Trophoblast cell (in vitro differentiated cells and primary cell): Measurements from ENCODE around the gene COMMD4. TPM values are rescaled to one million over a fixed set of nuclear protein-coding genes. Genes with fewer than 3 reads are reported as not detected.
"Not testable (repeated sequence)": the region's sequence is repeated elsewhere in the genome, so short reads cannot be mapped to it uniquely, and the experiment has no call there.

ENCODE experiments used
- DNase-seq, 2 donors: peaks; one replicate each; pipeline ENCODE4 v3.0.0-alpha.2; 2016
- H2AFZ ChIP-seq: 2 replicates; pipeline ENCODE4 v1.6.1; 2013; ENCODE audit warnings: low read length, moderate library complexity, mild to moderate bottlenecking; ENCODE audit not compliant: insufficient read depth, poor library complexity
- H2AK5ac ChIP-seq: 2 replicates; pipeline ENCODE4 v1.6.1; 2013; ENCODE audit warnings: mild to moderate bottlenecking, low read length
- H2BK120ac ChIP-seq: 2 replicates; pipeline ENCODE4 v1.6.1; 2013; ENCODE audit warnings: low read length, mild to moderate bottlenecking, moderate library complexity; ENCODE audit not compliant: insufficient read depth, poor library complexity
- H2BK12ac ChIP-seq: 2 replicates; pipeline ENCODE4 v1.6.1; 2013; ENCODE audit warnings: mild to moderate bottlenecking, low read length, moderate library complexity
- H2BK5ac ChIP-seq: 2 replicates; pipeline ENCODE4 v1.6.1; 2013; ENCODE audit warnings: low read length, low read depth, moderate library complexity, mild to moderate bottlenecking; ENCODE audit not compliant: poor library complexity
- H3K14ac ChIP-seq: 2 replicates; pipeline ENCODE4 v1.6.1; 2013; ENCODE audit warnings: mild to moderate bottlenecking, low read length
- H3K18ac ChIP-seq: 2 replicates; pipeline ENCODE4 v1.6.1; 2013; ENCODE audit warnings: mild to moderate bottlenecking, low read length
- H3K23ac ChIP-seq: 2 replicates; pipeline ENCODE4 v1.6.1; 2013; ENCODE audit warnings: low read length
- H3K27ac ChIP-seq: 2 replicates; pipeline ENCODE4 v1.5.1; 2013; ENCODE audit warnings: low read depth, mild to moderate bottlenecking, inconsistent platforms, low read length, moderate library complexity
- H3K27me3 ChIP-seq: 2 replicates; pipeline ENCODE4 v1.6.1; 2013; ENCODE audit warnings: inconsistent platforms, mild to moderate bottlenecking, low read length, moderate library complexity; ENCODE audit not compliant: insufficient read depth
- H3K36me3 ChIP-seq, 2 experiments: 1 replicate in 1 of 2; 2 replicates in 1 of 2; pipeline ENCODE4 v1.6.1; 2013; ENCODE audit warnings: low read length in 2 of 2, mild to moderate bottlenecking in 2 of 2, moderate library complexity in 1 of 2; ENCODE audit not compliant: insufficient read depth in 2 of 2, control insufficient read depth in 1 of 2
- H3K4ac ChIP-seq: 2 replicates; pipeline ENCODE4 v1.6.1; 2013; ENCODE audit warnings: low read depth, mild to moderate bottlenecking, low read length, moderate library complexity
- H3K4me1 ChIP-seq, 2 experiments: 1 replicate in 1 of 2; 2 replicates in 1 of 2; pipeline ENCODE4 v1.6.1; 2013; ENCODE audit warnings: low read length in 2 of 2, mild to moderate bottlenecking in 2 of 2, moderate library complexity in 1 of 2; ENCODE audit not compliant: insufficient read depth in 2 of 2, control insufficient read depth in 1 of 2
- H3K4me2 ChIP-seq: 2 replicates; pipeline ENCODE4 v1.6.1; 2013; ENCODE audit warnings: inconsistent platforms, mild to moderate bottlenecking, low read length, moderate library complexity
- H3K4me3 ChIP-seq: 2 replicates; pipeline ENCODE4 v1.5.1; 2013; ENCODE audit warnings: mild to moderate bottlenecking, low read depth, low read length, inconsistent platforms
- H3K79me1 ChIP-seq: one replicate; pipeline ENCODE4 v1.6.1; 2013; ENCODE audit warnings: low read length
- H3K79me2 ChIP-seq: 2 replicates; pipeline ENCODE4 v1.6.1; 2013; ENCODE audit warnings: low read length, mild to moderate bottlenecking; ENCODE audit not compliant: control insufficient read depth, insufficient read depth, poor library complexity
- H3K9ac ChIP-seq: 2 replicates; pipeline ENCODE4 v1.6.1; 2013; ENCODE audit warnings: mild to moderate bottlenecking, low read length
- H3K9me3 ChIP-seq: 2 replicates; pipeline ENCODE4 v1.6.1; 2013; ENCODE audit warnings: low read depth, mild to moderate bottlenecking, control low read depth, inconsistent platforms, low read length; ENCODE audit not compliant: insufficient read depth
- H4K12ac ChIP-seq: 2 replicates; pipeline ENCODE4 v1.6.1; 2013; ENCODE audit warnings: low read depth, mild to moderate bottlenecking, low read length, moderate library complexity
- H4K8ac ChIP-seq: 2 replicates; pipeline ENCODE4 v1.6.1; 2013; ENCODE audit warnings: low read depth, mild to moderate bottlenecking, low read length, moderate library complexity
- H4K91ac ChIP-seq: one replicate; pipeline ENCODE4 v1.6.1; 2013; ENCODE audit warnings: low read depth, mild to moderate bottlenecking, low read length, moderate library complexity
- WGBS: extraction: QIAGEN DNeasy Blood & Tissue Kit; methylation state at CpG from one replicate; pipeline ENCODE4 v1.1.7; 2013; ENCODE audit warnings: missing lambda C conversion rate; ENCODE audit not compliant: insufficient read length, insufficient coverage; ENCODE audit errors: extremely low coverage; 5-methylcytosine and 5-hydroxymethylcytosine counted together
- polyA plus RNA-seq: library from polyadenylated mRNA; stranded (reverse); fragments of 200-250 nt; gene quantifications from 2 replicates; pipeline ENCODE4 v1.2.3, GENCODE V29; 2013

The COMMD4 gene
- polyA plus RNA-seq, result 66.2 and 66.8 TPM in 2 replicates

DNA sequence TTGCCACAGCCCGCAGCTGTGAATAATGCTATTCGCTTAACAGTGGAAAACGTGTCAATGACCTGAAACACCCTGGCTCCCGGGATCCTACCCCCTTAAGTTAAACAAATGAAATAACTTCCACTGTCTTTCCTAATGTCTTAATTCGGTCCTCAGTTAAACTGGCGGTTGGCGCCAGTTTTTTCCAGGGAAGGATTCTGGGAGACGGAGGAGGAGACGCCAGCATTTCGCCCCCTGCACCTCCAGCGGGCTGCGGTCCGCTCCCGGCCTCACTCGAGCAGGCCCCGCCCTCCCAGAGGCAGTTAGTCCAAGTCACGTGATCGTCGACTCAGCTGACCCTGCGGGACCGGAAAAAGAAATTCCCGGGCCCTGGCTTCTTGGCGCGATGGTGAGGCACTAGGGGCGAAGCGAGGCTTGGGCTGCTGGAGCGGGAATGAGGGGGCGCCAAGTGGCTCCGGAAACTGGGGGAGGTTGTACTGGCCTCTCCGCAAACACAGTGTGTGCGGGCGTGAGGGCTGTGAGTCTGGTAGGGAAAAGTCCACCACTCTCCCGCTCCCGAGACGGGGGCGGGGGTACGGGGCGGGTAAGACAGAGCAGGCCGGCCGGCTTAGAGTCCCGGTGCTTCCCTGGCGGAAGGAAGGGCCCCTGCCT is at the start of gene COMMD4:
Gene COMMD4, plus strand, starts transcription at position 359 of the 651 bp plus-strand sequence. Its CDS starts 27 bp downstream, at position 386.
- DNase-seq, result peak; percentile 90 to 98
- H2AFZ ChIP-seq, result peak within 1 kb of the TSS; percentile 93
- peaks cover 2% of the 10 kb centered on the region for H3K79me1 ChIP-seq
- H3K4me3 ChIP-seq, result peak within 1 kb of the TSS; percentile 88
- H3K23ac ChIP-seq, result no peak within 1 kb of the TSS
- peak within 1 kb of the TSS; percentile 96 for H4K12ac ChIP-seq
- peak within 1 kb of the TSS; percentile 95 for H3K14ac ChIP-seq
- no peak within 1 kb of the TSS for H3K27ac ChIP-seq
- H3K18ac ChIP-seq, result peak within 1 kb of the TSS; percentile 91
- no peaks in the 10 kb centered on the region for H3K27me3 ChIP-seq
- no peaks in the 10 kb centered on the region for H3K9me3 ChIP-seq
- peak within 1 kb of the TSS; percentile 83 for H3K4me2 ChIP-seq
- H4K8ac ChIP-seq, result peak within 1 kb of the TSS; percentile 99
- H3K36me3 ChIP-seq, result peaks cover 18 to 20% of the 10 kb centered on the region in 2 experiments
- no CpG with 5 or more reads among the region's 42 CpGs for WGBS
- H2BK120ac ChIP-seq, result peak within 1 kb of the TSS; percentile 86
- peak within 1 kb of the TSS; percentile 77 for H3K4ac ChIP-seq
- H4K91ac ChIP-seq, result peak within 1 kb of the TSS; percentile 82
- H2AK5ac ChIP-seq, result peak within 1 kb of the TSS; percentile 47
- H3K9ac ChIP-seq, result peak within 1 kb of the TSS; percentile 91
- no peak within 1 kb of the TSS for H2BK12ac ChIP-seq
- H2BK5ac ChIP-seq, result peak within 1 kb of the TSS; percentile 78
- H3K79me2 ChIP-seq, result peaks cover 7% of the 10 kb centered on the region
- H3K4me1 ChIP-seq, result peaks cover 5 to 8% of the 10 kb centered on the region in 2 experiments

DNA sequence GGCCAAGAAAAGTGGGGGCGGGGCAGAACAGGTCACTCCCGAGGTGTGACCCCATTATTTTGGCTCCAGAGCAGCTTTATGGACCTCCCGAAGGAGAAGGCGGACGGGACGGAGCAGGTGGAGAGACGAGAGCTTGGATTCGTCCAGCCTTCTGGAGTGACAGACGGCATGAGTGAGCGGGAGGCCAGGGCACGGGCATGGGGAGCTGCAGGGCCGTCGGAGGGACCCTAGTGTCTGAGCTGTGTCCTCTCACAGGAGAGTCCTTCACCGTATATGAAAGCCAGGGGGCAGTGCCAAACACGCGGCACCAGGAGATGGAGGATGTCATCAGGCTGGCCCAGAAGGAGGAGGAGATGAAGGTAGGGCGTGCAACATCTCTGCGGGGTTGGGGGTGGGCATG is 42.2 kb upstream of the COMMD4 start:
- H3K4me2 ChIP-seq, H2BK5ac ChIP-seq, DNase-seq, H4K91ac ChIP-seq, H2BK120ac ChIP-seq, H3K4me3 ChIP-seq, H3K18ac ChIP-seq, H3K4ac ChIP-seq, H3K9me3 ChIP-seq, H3K27ac ChIP-seq, H2BK12ac ChIP-seq, H2AK5ac ChIP-seq, H3K36me3 ChIP-seq, H4K8ac ChIP-seq, H3K4me1 ChIP-seq, H3K14ac ChIP-seq, H4K12ac ChIP-seq, H3K79me1 ChIP-seq, H3K27me3 ChIP-seq, H3K79me2 ChIP-seq, H3K9ac ChIP-seq, H3K23ac ChIP-seq, H2AFZ ChIP-seq: not testable (repeated sequence)
- WGBS, result no CpG with 5 or more reads among the region's 18 CpGs

DNA sequence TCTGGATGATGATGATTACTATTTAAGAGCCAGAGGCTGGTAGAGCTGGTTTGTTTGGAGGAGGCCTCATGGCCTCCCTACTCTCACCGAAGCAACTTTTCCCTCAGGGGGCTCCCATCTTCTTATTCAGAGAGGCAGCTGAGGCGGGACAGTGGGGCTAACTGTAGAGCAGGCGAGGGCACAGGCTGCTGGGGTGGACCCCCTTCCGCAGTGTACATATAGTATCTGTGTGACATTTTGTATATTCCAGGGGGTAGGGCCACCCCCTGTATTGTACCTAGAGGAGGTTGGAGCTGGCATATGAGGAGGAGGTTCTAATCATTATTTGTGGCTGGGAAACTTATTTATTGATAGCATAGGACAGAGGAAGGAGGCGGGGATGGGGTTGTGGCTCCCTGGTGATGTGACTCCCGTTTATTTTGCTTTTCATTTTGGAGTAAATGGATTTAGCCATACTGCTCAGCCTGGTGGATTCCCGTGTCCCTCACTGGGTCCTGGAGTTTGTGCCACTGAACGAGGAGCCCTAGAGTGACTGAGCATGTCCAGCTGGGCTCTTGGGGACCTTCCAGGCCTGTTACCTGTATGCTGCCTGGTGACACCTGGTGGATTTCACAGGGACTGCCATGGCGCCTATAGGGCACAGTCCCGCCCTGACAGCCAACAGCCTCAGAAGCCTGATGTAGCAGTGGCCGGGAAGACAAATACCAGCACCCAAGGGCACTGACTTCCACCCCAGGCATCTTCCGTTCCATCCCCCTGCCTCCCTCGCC is 37.1 kb upstream of the COMMD4 start:
- H3K27me3 ChIP-seq, H3K9ac ChIP-seq, H3K27ac ChIP-seq, H4K91ac ChIP-seq, H3K4ac ChIP-seq, H3K4me2 ChIP-seq, H2BK5ac ChIP-seq, H2AFZ ChIP-seq, H3K9me3 ChIP-seq, H3K79me2 ChIP-seq, H2BK120ac ChIP-seq, H4K12ac ChIP-seq, H3K18ac ChIP-seq, H3K14ac ChIP-seq, H3K79me1 ChIP-seq, H3K36me3 ChIP-seq, H2BK12ac ChIP-seq, H2AK5ac ChIP-seq, H3K4me3 ChIP-seq, DNase-seq, H3K4me1 ChIP-seq, H4K8ac ChIP-seq, H3K23ac ChIP-seq: not testable (repeated sequence)
- WGBS, result no CpG with 5 or more reads among the region's 13 CpGs

DNA sequence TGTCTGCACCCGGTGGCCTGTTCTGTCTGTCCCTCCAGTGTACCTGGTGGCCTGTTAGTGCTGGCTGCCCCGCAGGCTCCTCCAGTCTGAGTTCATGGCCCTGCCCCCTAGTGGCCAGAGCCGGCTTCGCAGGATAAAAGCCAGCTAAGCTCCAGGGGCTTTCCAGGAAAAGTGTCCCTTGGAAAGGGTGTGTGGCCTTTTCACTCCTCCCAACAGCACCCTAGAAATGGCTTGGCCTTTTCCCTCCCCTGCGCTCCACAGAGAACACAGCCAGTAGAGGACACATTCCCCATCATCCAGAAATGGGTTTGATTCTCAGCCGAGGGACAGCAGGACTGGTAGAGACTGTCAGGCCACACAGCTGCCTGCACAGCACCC is 36.6 kb upstream of the COMMD4 start:
- H3K79me2 ChIP-seq, H2AFZ ChIP-seq, H3K4me3 ChIP-seq, H3K27me3 ChIP-seq, DNase-seq, H3K27ac ChIP-seq, H2AK5ac ChIP-seq, H3K9me3 ChIP-seq, H3K14ac ChIP-seq, H3K4me1 ChIP-seq, H3K4me2 ChIP-seq, H3K23ac ChIP-seq, H3K9ac ChIP-seq, H2BK5ac ChIP-seq, H4K12ac ChIP-seq, H4K91ac ChIP-seq, H3K79me1 ChIP-seq, H3K36me3 ChIP-seq, H2BK120ac ChIP-seq, H3K18ac ChIP-seq, H2BK12ac ChIP-seq, H3K4ac ChIP-seq, H4K8ac ChIP-seq: not testable (repeated sequence)
- no CpG with 5 or more reads among the region's 6 CpGs for WGBS
